ES-I3 (cell line): ENCODE data around the gene FAM24A.
"Not testable (repeated sequence)": the region's sequence is repeated elsewhere in the genome, so short reads cannot be mapped to it uniquely, and the experiment has no call there.

Experiments
- H3K36me3 ChIP-seq: 2 replicates; pipeline ENCODE4 v1.6.1; 2013; ENCODE audit warnings: mild to moderate bottlenecking, low read length, control low read depth, moderate library complexity; ENCODE audit not compliant: insufficient read depth
- H3K4me1 ChIP-seq: 2 replicates; pipeline ENCODE4 v1.6.1; 2013; ENCODE audit warnings: mild to moderate bottlenecking, control low read depth, low read length; ENCODE audit not compliant: insufficient read depth
- H3K9ac ChIP-seq: 2 replicates; pipeline ENCODE4 v1.6.1; 2013; ENCODE audit warnings: low read depth, mild to moderate bottlenecking, low read length, moderate library complexity
- H3K9me3 ChIP-seq: 2 replicates; pipeline ENCODE4 v1.6.1; 2013; ENCODE audit warnings: mild to moderate bottlenecking, low read length, moderate library complexity; ENCODE audit not compliant: control insufficient read depth, insufficient read depth

The FAM24A gene, protein sequence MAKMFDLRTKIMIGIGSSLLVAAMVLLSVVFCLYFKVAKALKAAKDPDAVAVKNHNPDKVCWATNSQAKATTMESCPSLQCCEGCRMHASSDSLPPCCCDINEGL

GRCh38 chr10:122910310-122910709 lies at the start of gene FAM24A:
TSS of gene FAM24A (plus strand) at chr10:122910610. CDS start at chr10:122911635, 1,025 bp downstream.
- Histone ChIP-seq H3K4me1 (no peaks in the 10 kb centered on the region), H3K9ac (no peak within 1 kb of the TSS), H3K36me3 (no peaks in the 10 kb centered on the region), H3K9me3 (no peaks in the 10 kb centered on the region)

DNA sequence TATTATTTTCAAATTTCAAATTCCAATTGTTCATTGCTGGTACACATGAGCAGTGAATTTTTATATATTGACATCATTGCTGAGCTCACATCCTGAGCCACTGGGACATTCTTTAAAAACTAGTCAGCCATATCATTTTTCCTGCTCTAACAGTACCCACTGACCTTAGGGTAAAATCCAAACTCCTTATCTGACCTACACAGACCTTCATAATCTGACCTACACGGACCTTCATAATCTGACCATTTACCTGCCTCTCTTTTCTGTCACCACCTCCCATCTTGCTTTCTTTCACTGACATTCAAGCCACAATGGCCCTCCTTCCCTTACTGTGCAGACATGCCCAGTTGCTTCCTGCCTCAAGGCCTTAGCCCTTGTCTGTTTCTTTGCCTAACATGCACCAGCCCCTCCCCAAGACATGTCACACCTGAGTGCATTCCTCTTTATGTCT lies 48.7 kb upstream of the FAM24A start:
- H3K36me3 ChIP-seq, result no peaks in the 10 kb centered on the region
- no peaks in the 10 kb centered on the region for H3K4me1 ChIP-seq
- H3K9ac ChIP-seq, result no peak overlapping the region
- no peaks in the 10 kb centered on the region for H3K9me3 ChIP-seq

GRCh38 chr10:122863216-122864193 lies 46.9 kb upstream of the FAM24A start:
- Histone ChIP-seq H3K4me1 (no peaks in the 10 kb centered on the region), H3K9ac (no peak overlapping the region), H3K9me3 (no peaks in the 10 kb centered on the region; the same call in 1 of the 2 replicates), H3K36me3 (no peaks in the 10 kb centered on the region)

- Histone ChIP-seq H3K4me1 (no peaks in the 10 kb centered on the region), H3K36me3 (no peaks in the 10 kb centered on the region)
Measured at GRCh38 chr10:122864194-122864592, 46.2 kb upstream of the FAM24A start.

GRCh38 chr10:122864901-122865300 lies 45.5 kb upstream of the FAM24A start:
- no peaks in the 10 kb centered on the region; the same call in 1 of the 2 replicates for H3K9me3 ChIP-seq
- no peak overlapping the region for H3K9ac ChIP-seq
- H3K36me3 ChIP-seq, result no peaks in the 10 kb centered on the region
- H3K4me1 ChIP-seq, result no peaks in the 10 kb centered on the region

More at GRCh38 chr10:122864194-122864592, 46.2 kb upstream of the FAM24A start:
- H3K9me3 ChIP-seq, result no peaks in the 10 kb centered on the region; the same call in 1 of the 2 replicates
- no peak overlapping the region for H3K9ac ChIP-seq

- not testable (repeated sequence) for H3K9ac ChIP-seq, H3K4me1 ChIP-seq, H3K36me3 ChIP-seq
Measured at GRCh38 chr10:122866757-122867482, 43.5 kb upstream of the FAM24A start.

DNA sequence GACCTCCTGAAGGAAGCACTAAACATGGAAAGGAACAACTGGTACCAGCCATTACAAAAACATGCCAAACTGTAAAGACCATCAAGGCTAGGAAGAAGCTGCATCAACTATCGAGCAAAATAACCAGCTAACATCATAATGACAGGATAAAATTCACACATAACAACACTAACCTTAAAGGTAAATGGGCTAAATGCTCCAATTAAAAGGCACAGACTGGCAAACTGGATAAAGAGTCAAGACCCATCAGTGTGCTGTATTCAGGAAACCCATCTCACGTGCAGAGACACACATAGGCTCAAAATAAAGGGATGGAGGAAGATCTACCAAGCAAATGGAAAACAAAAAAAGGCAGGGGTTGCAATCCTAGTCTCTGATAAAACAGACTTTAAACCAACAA lies 41.6 kb upstream of the FAM24A start:
- H3K9me3 ChIP-seq, H3K36me3 ChIP-seq, H3K4me1 ChIP-seq, H3K9ac ChIP-seq: not testable (repeated sequence)

More at GRCh38 chr10:122866757-122867482, 43.5 kb upstream of the FAM24A start:
- H3K9me3 ChIP-seq, result not testable (repeated sequence)

- peaks cover 16% of the 10 kb centered on the region for H3K4me1 ChIP-seq
- not testable (repeated sequence) for H3K36me3 ChIP-seq, H3K9ac ChIP-seq, H3K9me3 ChIP-seq
Measured at GRCh38 chr10:122871947-122872346, 38.5 kb upstream of the FAM24A start.

DNA sequence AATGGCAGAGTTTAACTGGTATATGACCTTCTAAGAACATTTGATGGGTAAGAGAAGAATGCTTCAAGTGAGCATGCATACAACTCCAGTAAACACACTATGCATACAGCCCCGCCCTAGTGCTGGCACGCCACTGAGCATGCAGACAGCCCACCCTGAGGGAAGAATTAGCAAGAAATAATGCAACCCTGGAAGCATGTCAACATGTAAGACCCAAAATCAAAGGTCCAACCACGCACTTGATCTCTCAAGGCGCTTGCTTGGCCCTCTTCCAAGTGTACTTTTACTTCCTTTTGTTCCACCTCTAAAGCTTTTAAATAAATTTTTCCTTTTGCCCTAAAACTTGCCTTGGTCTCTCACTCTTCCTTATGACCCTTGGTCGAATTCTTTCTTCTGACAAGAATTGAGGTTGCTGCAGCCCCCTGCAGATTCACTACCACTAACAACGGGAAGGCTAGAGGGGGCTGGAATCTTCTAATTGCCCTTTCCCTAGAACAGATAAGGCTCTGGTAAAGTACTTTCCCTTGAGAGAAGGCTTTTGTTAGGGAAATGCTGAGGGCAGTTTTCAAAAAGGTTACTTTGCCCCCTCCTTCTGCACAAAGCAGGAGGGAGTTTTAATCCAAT lies 34.5 kb upstream of the FAM24A start:
- H3K4me1 ChIP-seq, result peaks cover 23% of the 10 kb centered on the region
- no peaks in the 10 kb centered on the region for H3K36me3 ChIP-seq
- no peaks in the 10 kb centered on the region for H3K9me3 ChIP-seq
- no peak overlapping the region for H3K9ac ChIP-seq

GRCh38 chr10:122876467-122876855 lies 33.9 kb upstream of the FAM24A start:
- Histone ChIP-seq H3K9ac (no peak overlapping the region), H3K36me3 (no peaks in the 10 kb centered on the region), H3K9me3 (no peaks in the 10 kb centered on the region), H3K4me1 (peaks cover 23% of the 10 kb centered on the region)

GRCh38 chr10:122877264-122877663 lies 33.1 kb upstream of the FAM24A start:
- peaks cover 23% of the 10 kb centered on the region for H3K4me1 ChIP-seq
- H3K9me3 ChIP-seq, result no peaks in the 10 kb centered on the region
- H3K9ac ChIP-seq, result peak overlapping the region; percentile 1; the same call in 1 of the 2 replicates
- no peaks in the 10 kb centered on the region for H3K36me3 ChIP-seq

DNA sequence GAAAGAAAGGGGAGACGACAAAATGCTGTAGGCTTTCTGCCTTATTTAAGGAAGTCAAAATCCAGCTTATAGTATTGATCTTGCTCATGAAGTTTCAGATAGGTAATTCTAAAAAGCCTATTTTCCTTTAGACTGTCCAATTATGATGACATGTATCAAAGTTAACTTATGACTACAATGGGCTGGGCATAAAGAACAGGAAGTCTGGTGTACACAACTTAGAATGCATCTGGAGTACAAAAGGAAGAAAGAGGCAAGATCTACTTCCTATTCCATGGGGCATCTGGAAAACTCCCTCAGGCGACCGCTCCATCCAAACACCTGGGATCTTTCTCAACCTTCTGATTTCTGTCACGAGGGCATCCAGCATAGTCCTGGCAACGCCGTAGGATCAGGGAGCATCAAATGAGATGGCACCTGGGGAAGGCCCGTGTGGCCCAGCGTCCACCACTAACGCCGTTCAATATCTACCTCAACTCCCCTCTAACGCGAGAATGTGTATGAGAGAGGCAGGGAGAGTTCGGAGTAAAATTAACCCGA lies 31.5 kb upstream of the FAM24A start:
- peaks cover 23% of the 10 kb centered on the region for H3K4me1 ChIP-seq
- peak overlapping the region; percentile 52 for H3K9ac ChIP-seq
- no peaks in the 10 kb centered on the region for H3K36me3 ChIP-seq
- H3K9me3 ChIP-seq, result no peaks in the 10 kb centered on the region

DNA sequence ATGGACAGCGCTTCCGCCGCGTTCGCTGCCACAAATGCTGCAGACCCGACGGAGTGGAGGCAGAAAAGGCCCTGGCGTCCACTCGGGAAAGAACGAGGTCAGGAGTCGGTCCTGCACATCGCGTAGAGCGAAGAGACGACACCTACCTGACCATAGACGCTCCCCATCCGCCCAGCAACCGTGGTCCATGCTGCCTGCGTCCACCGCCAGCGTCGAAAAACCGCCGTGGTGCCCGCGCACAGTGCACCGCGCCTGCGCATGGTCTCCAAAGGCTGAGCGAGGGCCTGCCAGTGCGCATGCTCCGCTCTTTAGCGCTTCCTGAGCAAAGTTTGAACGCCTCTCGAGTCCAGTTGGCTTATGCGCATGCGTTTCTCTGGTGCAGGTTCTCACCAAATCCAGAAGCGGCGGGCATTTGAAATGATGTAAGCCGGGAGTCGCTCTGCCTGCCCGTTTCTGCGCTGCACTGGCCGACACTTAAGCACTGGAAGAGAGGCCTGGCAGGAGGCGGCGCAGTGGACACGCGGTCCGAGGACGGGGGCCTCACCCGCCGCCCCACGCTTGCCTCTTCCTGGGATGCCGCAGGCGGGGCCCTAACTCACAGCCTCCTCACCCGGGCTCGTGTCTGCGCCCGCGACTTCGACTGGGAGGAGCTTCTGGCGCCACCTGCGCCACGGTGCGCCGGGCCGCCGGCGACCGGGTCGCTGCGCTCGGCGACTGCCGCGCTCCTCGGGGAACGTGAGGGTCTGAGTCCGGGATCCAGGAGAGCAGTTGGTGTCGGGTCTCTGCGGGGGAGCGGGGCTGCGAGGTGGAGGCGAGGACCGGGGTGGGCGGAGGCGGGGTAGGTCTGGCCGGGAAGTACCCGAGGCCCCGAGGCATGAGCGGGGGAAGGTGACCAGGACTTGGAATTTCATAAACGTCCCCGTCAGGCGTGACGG lies 30.8 kb upstream of the FAM24A start, which contains the start of gene FAM24B:
Gene FAM24B, minus strand, starts transcription at position 243 of the 935 bp plus-strand sequence. CDS start 29,066 bp downstream, outside the sequence.
- H3K9ac ChIP-seq, result peak within 1 kb of the TSS; percentile 52
- H3K36me3 ChIP-seq, result no peaks in the 10 kb centered on the region
- H3K4me1 ChIP-seq, result peaks cover 23% of the 10 kb centered on the region
- H3K9me3 ChIP-seq, result no peaks in the 10 kb centered on the region
